ENCODE data around the gene FCRLB.

DNA sequence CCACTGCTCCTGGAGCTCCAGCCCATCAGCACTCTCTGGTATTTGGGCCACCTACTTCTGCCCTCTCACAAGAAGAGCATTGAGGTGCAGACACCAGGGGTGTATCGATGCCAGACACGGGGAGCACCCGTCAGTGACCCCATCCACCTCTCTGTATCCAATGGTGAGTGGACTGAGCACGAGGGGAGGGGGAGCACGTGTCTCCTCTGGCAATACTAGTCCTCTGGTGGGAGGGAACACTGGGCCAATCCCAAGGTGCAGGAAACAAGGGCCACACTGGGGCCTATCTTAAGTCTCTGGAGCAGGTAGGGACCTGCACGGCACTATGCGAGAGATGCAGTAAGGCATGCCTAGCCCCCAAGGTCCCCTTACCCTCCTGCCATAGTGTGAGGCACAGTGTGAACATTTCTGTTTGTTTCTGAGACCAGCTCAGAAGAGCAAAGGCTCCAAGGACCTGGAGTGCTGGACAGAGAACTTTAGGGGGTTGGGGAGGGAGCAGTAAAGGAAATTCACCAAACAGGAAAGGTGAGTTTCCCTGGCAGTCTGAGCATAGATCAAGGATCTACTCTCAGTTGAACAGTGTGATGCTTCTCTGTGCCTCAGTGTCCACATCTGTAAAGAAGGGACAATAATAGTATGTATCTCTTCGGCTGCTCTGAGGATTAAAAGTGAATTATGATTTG lies 2.3 kb downstream of the FCRLB start:
- TF ChIP-seq POLR2A (IDR thresholded peaks at IDR 0.05) (no peak), POLR2AphosphoS5 (IDR thresholded peaks at IDR 0.05) (no peak)
- TF ChIP-seq, protein P1, sequence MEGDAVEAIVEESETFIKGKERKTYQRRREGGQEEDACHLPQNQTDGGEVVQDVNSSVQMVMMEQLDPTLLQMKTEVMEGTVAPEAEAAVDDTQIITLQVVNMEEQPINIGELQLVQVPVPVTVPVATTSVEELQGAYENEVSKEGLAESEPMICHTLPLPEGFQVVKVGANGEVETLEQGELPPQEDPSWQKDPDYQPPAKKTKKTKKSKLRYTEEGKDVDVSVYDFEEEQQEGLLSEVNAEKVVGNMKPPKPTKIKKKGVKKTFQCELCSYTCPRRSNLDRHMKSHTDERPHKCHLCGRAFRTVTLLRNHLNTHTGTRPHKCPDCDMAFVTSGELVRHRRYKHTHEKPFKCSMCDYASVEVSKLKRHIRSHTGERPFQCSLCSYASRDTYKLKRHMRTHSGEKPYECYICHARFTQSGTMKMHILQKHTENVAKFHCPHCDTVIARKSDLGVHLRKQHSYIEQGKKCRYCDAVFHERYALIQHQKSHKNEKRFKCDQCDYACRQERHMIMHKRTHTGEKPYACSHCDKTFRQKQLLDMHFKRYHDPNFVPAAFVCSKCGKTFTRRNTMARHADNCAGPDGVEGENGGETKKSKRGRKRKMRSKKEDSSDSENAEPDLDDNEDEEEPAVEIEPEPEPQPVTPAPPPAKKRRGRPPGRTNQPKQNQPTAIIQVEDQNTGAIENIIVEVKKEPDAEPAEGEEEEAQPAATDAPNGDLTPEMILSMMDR (IDR thresholded peaks at IDR 0.05): no peak

Measured in breast epithelium (tissue), 3 donors.